Ramos (cell line): Measurements from ENCODE around the gene DTYMK.

Source experiments
- in situ Hi-C: fragments of 300-500 bp; cut with MboI; formaldehyde crosslinking; loops from one replicate; pipeline ENCODE4 v1.14.3; 2022; ENCODE audit warnings: low sequenced_read_pairs; ENCODE audit not compliant: unreplicated experiment

Gene DTYMK

DNA sequence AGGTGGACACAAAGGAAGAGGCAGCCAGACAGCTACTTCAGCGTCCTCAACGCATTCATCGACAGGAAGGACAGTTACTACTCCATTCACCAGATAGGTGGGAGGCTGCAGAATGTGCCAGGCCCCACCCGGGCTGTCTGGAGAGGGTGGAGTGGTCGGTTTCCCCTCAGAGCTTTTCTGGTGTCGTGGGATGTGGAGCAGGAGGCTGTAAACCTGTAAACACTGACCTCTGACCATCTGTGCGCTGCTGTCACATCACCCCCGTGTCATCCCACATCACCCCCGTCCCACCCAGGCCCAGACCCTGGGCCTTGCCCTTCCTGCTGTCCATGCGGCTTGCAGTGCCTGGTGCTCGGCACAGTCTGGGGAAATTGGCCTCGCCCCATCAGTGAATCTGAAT lies 32.1 kb downstream of the DTYMK start:
- in situ Hi-C loops: no loop called here

DNA sequence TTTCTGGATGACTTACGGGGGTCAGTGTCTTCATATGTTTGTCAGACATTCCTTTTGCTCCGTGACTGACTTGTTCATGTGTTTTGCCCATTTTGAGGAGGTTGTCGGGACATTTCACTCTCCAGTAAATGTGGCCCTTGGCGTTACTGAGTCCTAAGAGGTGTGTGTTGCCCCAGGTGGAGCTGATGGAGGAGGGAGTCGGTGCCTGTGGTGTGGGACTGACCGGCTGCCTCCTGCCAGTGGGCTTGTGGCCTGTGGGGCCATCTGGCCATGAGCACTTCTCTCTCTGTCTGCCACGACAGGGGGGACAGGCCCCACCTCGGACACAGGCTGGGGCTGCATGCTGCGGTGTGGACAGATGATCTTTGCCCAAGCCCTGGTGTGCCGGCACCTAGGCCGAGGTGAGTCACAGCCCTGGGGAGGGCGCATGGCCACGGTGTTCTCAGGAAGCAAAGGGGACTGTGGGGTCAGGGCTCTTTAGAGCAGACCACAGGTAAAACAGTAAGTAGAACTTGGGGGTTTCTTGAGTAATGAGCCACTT lies 33.3 kb downstream of the DTYMK start:
- in situ Hi-C loops: no loop called here

DNA sequence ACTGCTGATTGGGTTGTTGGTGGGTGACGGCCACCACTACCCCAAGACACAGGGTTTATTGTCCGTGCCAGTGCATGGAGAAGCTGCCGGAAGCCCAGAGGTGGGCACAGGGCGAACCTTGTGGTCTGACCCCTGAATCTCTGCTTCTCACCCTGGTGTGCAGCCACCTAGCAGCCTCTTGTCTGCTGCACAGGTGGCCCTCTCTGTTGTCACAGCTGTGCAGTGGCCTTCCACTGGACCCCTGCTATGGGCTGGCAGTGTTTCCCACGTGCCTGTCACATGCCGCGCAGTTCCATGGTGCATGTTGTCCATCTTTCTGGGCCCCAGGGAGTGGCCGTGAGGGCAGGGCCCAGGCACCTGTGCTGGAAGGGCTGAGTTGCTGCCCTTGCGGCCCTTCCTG lies 33.9 kb downstream of the DTYMK start:
- in situ Hi-C loops: no loop called here

DNA sequence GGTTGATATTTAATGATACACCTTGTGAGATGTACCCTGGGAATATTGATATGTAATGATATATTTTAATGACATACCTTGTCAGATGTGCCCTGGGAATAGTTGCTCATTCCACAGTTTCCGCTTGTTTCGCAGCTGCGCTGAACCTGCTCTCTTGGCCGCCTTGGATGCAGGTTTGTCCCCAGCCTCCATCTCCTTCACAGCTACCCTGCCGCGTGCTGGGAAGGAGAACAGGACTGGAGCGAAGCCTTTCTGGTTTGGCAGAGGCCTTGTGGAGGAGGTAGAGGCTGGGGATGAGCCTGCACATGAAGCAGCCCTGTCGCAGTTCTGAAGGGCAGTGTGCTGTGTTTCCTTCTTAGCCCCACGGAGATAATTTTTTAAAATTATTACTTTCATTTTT lies 34.5 kb downstream of the DTYMK start:
- in situ Hi-C loops: no loop called here

DNA sequence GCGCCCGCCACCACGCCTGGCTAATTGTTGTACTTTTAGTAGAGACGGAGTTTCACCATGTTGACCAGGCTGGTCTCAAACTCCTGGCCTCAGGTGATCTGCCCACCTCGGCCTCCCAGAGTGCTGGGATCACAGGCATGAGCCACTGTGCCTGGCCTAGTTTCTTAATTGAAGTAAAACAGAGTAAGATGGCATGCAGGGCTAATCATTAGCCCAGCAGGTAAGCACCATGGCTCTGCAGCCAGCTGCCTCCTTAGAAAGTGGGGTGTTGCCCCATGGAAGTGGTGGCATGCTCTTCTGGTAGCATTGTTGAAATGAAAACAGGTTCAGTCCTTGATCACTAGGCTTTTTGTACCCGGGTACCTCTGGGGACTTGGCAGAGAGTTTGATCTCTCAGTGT lies 36.7 kb downstream of the DTYMK start:
- in situ Hi-C loops: no loop called here

DNA sequence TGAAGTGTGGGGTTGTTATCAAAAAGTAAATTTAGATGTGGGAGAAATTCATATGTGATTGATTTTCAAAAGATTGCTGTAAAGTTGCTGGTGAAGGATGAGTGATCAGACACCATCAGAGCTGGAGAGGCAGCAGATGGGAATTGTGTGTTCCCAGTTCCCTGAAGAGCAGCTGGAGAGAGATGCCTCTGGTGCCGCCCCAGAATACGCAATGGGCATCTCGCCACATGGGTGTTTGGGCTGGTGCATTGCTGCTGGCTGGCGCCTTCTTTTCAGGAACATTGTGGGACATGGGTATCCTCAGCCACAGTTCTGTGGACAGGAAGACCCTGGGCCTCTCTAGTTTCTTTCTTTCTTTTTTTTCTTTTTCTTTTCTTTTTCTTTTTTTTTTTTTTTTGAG lies 37.2 kb downstream of the DTYMK start:
- in situ Hi-C loops: no loop called here

DNA sequence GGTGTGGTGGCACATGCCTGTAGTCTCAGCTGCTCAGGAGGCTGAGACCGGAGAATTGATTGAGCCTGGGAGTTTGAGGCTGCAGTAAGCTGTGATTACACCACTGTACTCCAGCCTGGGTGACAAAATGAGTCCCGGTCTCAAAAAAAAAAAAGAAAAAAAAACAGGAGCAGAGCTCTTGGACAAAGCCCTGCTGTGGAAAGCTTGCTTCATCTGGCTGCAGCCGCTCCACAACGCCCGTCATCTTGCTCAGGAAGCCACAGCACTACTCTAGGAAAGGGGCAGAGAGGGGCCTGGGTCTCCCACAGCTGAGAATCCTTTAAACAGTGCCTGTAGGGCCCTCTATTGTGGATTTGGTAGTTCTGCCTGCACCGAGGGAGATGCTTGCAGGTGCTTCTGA lies 38.2 kb downstream of the DTYMK start:
- in situ Hi-C loops: no loop called here

DNA sequence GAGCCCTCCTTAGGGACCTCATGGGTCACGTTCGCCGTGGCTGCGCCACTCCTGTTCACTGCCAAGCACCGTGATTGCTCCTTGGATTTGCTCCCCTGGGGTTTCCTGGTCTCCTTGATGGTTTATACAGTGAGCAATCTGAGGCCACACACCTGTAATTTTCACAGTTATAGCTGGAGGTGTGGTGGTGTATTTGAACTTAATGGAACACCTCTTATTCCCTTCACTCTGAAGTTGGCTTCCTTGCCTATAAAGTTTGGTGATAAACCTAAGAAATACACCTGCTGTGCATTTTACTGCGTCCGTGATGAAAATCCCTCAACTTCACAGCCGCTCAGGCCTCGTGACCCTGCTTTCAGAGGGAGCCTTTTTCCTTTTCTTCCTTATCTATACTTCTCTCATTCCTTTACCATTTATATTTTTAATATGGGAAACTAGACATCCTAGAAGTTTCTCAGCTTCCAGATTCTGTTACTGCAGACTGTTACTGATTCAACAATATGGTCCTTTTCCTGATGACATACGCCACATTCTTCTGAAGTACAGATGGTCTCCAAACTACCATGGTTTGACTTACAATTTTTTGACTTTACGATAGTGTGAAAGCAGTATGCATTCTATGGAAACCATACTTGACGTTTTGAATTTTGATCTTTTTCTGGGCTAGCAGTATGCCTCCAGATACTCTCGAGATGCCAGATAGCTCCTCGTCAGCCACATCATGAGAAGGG lies 40.5 kb downstream of the DTYMK start:
- in situ Hi-C loops: no loop called here

DNA sequence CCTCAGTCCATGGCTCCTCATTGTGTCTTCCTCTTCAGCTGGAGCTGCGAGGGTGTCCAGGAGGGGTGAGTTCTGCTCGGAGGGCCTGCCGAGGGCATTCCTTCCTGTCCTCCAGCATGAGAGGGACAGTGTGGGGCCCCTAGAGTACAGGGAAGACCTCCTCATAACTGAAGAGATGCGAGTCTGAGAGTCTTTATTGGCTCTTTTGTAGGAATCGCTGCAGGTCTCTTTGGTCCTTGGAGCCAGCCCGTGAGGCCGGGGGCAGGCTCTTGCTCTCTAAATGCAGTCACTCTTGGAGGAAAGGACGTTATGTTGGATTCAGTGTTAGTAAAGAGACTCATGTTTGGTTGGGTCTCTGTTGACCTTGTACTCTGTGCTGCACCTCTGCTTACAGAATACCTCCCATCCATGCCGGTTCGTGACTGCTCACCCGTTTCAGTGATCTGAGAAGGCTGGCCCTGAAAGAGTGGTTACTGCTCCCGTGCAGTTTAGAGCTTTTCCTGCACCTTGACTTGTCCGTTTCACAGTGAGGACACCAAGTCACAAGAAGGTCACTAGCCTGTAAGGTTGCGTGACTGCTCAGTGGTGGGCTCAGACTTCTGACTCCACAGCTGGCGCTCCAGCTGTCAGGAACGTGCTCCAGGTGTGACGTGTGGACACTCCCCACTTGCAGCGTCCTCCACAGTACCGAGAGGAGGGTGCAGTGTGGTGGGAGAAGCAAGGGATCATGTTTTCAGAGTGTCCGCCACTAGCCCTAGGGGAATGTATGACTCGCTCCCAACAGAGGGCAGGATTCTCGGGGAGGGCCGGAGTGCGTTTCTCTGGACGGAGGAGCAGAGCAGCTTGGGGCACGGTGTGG lies 41.3 kb downstream of the DTYMK start:
- in situ Hi-C loops: no loop called here

DNA sequence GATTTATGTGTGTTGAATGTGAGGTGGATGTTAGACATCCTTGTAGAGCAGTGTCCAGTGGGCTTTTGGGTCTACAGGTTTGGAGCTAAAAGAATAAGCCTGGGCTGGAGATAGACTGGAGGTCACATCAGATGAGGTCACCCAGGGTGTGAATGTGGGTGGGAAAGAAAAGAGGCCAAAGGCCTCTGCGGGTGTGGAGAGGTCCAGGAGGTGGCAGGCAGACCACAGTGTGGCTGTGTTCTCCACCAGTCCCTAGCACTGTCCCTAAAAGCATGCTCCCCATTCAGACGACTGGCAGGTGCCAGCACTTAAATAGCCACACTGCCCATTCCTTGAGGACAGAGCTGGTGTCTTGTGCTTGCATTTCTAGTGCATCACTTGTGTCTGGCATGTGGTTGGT lies 45.0 kb downstream of the DTYMK start:
- in situ Hi-C loops: no loop called here

DNA sequence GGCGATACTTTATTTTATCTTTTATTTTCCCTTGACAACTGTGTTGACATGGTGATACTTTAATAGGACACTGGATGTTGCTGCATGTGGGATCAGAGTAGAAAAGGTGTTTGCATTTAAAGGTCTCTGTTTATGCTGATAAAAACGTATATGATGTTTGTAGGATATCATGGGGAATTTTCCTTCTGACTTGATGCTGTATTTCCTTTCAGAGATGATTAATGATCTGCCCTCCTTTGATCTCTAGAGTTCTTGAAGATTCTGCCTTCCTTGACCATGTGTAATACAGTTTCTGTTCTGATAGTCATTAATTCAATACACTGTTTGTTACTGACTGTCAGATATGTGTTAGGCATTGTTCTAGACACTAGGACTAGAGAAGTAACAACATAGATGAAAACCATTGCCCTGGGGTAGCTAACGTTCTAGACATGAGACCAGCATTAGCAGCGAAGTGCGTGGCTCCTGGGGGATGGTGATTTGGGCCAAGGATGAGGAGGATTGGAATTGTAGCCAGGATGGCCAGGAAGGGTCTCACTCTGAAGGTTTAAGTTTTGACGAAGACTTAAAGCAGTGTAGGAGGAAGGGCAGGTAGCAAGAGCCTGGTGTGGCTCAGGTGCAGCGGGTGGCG lies 46.3 kb downstream of the DTYMK start:
- in situ Hi-C loops: no loop called here

DNA sequence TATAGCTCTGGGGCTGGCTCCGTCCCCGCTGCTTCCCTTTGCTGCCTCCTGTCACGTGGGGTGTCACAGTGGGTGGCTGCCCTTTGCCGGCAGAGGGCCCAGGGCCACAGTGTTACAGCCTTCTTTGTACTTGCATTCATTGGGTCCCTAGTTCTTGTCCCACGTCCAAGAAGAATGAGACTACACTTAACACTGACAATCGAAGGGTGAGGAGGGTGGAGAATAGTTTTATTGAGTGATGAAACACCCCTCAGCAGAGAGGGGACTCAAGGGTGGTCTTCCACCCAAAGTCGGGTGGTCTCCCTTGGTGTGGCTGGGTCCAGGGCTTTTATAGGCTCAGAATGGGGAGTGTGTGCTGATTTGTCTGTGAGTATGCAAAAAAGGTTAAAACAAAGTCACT lies 47.2 kb downstream of the DTYMK start:
- in situ Hi-C loops: no loop called here

DNA sequence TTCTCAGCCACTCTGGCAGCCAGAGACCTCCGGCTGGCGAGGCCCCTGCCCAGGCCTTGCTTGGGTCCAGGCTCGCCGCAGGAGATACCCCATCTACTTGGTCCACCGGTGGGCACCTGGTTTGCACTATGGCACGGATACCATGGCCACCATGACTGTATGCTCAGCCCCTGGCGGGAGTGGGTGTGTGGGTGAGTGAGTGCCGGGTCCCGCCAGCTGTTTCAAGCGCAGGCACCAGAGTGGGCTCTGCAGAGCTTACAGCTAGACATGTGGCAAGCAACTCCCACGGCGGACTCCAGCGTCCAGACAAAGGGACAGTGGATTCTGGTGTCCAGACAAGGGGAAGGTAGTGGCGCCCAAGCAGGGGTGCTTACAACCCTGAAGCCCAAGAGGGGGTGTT lies 47.7 kb downstream of the DTYMK start:
- in situ Hi-C loops: no loop called here

DNA sequence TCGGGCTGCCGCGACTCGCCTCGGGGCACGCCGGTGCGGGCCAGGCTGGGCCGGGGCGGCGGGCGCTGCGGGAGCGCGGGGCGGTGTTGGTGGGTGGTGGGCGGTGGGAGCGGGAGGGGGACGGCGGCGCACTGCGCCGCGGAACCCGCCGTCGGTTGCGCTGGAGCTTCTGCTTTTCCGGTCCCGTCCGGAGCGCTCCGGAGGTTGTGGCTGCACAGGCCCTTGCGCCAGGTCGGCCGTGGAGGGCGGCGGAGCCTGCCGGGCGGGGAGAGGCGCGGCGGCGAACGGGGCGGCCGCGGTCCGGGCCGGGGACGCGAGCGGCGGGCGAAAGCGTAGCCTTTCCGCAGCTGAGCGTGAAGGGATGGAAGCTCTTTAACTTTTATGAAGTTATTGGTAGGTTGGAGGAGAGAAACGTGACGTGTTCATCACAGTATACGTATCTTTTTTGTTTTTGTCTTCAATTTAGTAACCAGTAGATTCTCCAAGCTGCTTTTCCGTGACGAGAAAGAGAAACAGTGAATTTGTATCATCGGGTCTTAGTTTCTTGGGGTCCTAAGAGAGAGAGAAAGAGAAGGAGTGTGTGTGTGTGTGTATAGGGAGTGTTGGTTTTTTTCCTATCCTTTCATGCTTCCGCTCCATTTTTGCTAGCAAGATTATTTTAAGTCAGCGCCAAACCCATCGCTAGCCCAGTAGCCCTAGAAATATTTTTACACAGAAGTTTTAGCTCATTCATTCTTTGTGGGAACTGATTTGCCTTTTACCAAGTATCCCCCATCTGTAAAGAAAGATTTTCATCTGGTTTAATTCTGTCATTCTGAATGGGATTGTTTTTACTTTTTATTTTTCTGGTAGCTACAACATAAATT lies 48.6 kb downstream of the DTYMK start:
- in situ Hi-C loops: no loop called here

DNA sequence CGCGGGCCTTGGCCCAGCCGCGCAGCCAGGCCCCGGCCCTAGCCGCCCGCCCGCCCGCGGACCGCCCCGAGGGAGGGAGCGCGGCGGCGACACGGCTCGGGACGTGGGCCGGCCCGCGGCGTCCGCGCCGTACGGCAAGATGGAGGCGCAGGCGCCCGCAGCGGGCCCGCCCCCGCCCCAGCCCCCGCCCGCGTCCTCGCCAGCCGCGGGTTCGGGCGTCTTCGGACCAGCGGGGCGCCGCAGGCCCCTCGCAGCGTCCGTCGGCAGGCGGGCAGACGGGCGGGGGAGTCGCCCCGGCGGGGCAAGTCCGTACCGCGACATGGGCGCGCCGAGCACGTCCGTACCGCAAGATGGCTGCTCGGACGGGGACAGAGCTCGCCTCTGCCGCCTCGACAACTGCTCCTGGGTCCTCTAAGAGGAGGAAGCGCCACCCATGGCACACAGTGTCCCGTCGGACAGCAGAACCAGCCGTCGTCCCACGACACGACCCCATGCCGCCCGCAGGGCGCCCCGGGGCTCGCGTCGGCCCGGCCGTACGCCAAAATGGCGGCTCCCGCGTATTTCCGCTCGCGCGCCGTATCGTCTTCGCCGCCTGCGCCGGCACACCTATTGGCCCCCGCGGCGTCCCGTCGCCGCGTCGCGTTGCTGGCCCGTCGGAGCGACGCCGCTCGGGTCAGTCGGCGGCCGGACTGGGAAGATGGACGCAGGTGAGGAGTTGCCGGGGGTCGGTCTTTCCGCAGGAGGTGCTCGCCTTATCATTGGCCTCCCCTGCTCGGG lies 49.4 kb downstream of the DTYMK start, which contains the start of the genes ATG4B and THAP4:
ATG4B (plus strand) TSS at position 676 of the 777 bp plus-strand sequence; CDS start at position 698, 22 bp downstream.
THAP4 (minus strand) TSS at position 141 of the 777 bp plus-strand sequence. CDS start 141 bp downstream, outside the sequence.
- in situ Hi-C loops: no loop called here

DNA sequence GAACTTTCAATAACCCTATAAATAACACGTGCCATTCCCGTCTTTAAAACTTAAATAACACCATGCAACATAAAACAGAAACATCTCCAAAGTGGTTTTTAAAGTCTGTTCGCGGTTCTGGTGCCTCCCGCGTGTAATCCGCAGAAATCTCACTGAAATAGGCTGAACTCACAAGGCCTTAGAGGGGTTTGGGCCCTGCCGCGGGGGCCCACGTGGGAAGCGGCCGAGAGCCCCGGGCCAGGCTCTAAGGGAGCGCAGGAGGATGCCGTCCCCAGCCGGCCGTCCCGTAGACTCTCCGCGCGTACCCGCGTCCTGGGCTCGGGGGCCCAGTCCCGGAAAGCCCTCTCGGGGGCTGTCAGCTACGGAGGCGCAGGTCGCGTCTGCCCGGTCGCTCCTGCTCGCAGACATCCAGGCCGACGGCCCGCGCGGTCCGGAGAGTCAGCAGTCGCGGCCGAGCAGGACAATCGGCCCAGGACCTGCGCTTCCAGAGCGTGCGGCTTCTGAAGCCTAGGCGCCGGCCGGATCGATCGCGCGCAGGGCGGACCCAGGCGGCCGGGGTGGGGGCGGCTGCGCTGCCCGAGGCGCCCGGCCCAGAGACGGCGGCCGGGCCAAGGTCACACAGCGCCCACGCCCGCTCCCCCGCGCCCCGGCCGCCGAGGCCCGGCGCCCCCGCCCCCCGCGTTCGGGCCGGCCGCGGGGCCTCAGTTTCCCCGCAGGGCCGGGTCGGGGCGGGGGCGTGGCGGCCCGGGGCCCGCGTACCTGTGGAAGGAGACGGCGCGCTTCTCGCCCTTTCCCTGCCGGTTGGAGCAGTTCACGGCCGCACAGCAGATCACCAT lies 50.2 kb downstream of the DTYMK start:
- in situ Hi-C loops: no loop called here

DNA sequence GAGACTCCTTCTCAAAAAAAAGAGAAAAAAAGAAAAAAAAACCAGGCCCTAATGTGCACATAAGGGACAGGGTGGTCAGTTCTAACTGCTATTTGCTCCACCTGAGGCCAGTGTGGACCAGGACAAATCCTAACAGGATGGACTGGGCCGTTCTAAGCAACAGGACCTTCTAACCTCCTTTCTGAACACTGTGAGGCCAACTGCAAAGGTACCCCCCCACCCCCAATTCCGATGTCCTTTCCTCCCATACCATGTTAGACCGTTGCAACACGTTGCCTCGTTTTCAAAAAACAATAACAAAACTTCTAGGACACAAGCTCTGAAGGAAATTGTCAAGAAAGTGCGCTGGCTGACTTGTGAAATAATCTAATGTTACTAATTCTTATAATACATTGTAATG lies 50.9 kb downstream of the DTYMK start:
- in situ Hi-C loops: no loop called here

DNA sequence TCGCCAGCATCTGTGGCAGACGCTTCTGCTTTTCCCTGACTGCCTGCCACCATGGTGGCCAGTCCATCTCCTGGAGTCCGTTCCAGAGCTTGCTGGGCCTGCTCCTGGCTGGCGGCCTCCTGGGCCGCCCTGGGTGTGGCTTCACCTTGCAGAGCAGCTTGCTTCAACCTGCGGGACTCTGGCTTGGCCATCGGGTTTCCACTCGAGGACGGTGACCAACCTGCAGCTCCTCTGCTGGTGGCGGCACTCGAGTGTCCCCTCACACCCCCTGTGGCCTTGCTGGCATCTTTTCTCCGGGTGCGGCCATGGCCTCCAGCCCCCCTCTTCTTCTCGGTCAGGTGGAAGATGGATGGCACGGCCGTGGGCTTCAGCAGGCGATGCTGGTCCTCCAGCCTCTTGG lies 53.1 kb downstream of the DTYMK start:
- in situ Hi-C loops: no loop called here
